HPDE6-E6E7 (cell line): ENCODE data around the gene BICC1.

Experiments
- DNase-seq: peaks from one replicate; pipeline ENCODE4 v3.0.0; 2011; ENCODE audit warnings: missing footprints; ENCODE audit errors: extremely low spot score

The BICC1 gene

GRCh38 chr10:58782876-58783851, 270.5 kb downstream of the BICC1 start:
- DNase-seq, result no peak

- no peak for DNase-seq
These were observed 271.7 kb downstream of the BICC1 start for GRCh38 chr10:58784361-58784760.

- no peak for DNase-seq
These were observed 272.7 kb downstream of the BICC1 start for GRCh38 chr10:58785354-58785753.

- DNase-seq, result no peak
These were observed 278.5 kb downstream of the BICC1 start for GRCh38 chr10:58791137-58791536.

- DNase-seq, result no peak
These were observed 282.9 kb downstream of the BICC1 start for GRCh38 chr10:58795560-58795959.

- no peak for DNase-seq
These were observed 283.6 kb downstream of the BICC1 start for GRCh38 chr10:58796242-58796641.

GRCh38 chr10:58796824-58797223, 284.2 kb downstream of the BICC1 start:
- DNase-seq, result no peak

- no peak for DNase-seq
These were observed 284.7 kb downstream of the BICC1 start for GRCh38 chr10:58797356-58797755.

- no peak for DNase-seq
These were observed 289.4 kb downstream of the BICC1 start for GRCh38 chr10:58802047-58802446.

GRCh38 chr10:58806323-58806722, 293.7 kb downstream of the BICC1 start:
- DNase-seq, result no peak

GRCh38 chr10:58806970-58807628, 294.4 kb downstream of the BICC1 start:
- DNase-seq, result peak; percentile 20

GRCh38 chr10:58807629-58808022, 295.0 kb downstream of the BICC1 start:
- peak; percentile 38 for DNase-seq

GRCh38 chr10:58810751-58811150, 298.1 kb downstream of the BICC1 start:
- DNase-seq, result no peak

GRCh38 chr10:58813573-58813972, 300.9 kb downstream of the BICC1 start:
- no peak for DNase-seq

GRCh38 chr10:58817201-58817846, 304.7 kb downstream of the BICC1 start:
- no peak for DNase-seq

GRCh38 chr10:58818900-58819299, 306.2 kb downstream of the BICC1 start:
- DNase-seq, result no peak

- no peak for DNase-seq
These were observed 307.7 kb downstream of the BICC1 start for GRCh38 chr10:58820386-58820785.

- DNase-seq, result peak; percentile 28
These were observed 308.4 kb downstream of the BICC1 start for GRCh38 chr10:58820861-58821751.

GRCh38 chr10:58821752-58822056, 309.0 kb downstream of the BICC1 start:
- no peak for DNase-seq

- DNase-seq, result no peak
These were observed 311.3 kb downstream of the BICC1 start for GRCh38 chr10:58823983-58824382.

- DNase-seq, result no peak
These were observed 311.7 kb downstream of the BICC1 start for GRCh38 chr10:58824396-58824795.

- DNase-seq, result no peak
These were observed 314.0 kb downstream of the BICC1 start for GRCh38 chr10:58826694-58827093.
